GM12878 (cell line): ENCODE measurements around the gene HTR3E. TPM values are rescaled to one million over a fixed set of nuclear protein-coding genes. Genes with fewer than 3 reads are reported as not detected.

Experiments
- ATAC-seq: fragments of 200-7000 bp; cut with Tn5 transposase; 3 replicates; pipeline ENCODE4 v1.9.1; 2020; ENCODE audit warnings: mild to moderate bottlenecking, moderate library complexity
- BruUV-seq: library from RNA; stranded (reverse); fragments of 400-500 nt; replicated peaks from 2 replicates; lab custom pipeline; 2021; lab: Mats Ljungman, UMichigan
- CTCF ChIA-PET: fragments of 300-600 bp; sonication (Branson Sonifier 250); formaldehyde crosslinking; extraction: SDS; loops from one replicate; lab custom pipeline; 2021; ENCODE audit warnings: inconsistent platforms; lab: Yijun Ruan, JAX
- POLR2A ChIA-PET: fragments of 350-600 bp; formaldehyde crosslinking; extraction: SDS; loops from one replicate; lab custom pipeline; 2021; ENCODE audit warnings: inconsistent platforms; lab: Charles Lee
- RAD21 ChIA-PET: fragments of 300-600 bp; sonication (Branson Sonifier 250); formaldehyde crosslinking; loops from one replicate; lab custom pipeline; 2023; ENCODE audit warnings: antibody characterized with exemption; ENCODE audit not compliant: unreplicated experiment; lab: Charles Lee
- SMC1A ChIA-PET: fragments of 300-600 bp; sonication (Branson Sonifier 250); formaldehyde crosslinking; loops from one replicate; lab custom pipeline; 2023; ENCODE audit not compliant: unreplicated experiment, uncharacterized antibody; lab: Charles Lee
- DNase-seq: peaks from one replicate; pipeline ENCODE4 v3.0.0-alpha.2; 2011; ENCODE audit warnings: low read depth, low spot score
- FAIRE-seq: peaks from 3 replicates; lab custom pipeline; 2011; peaks lifted over from hg19 to GRCh38; lab: Jason Lieb, UNC
- H2AFZ ChIP-seq: 2 replicates; pipeline ENCODE4 v1.6.0; 2011; ENCODE audit warnings: low read depth, low read length, control low read depth; ENCODE audit not compliant: control insufficient read depth
- H3K27ac ChIP-seq: 2 replicates; pipeline ENCODE4 v1.5.1; 2011; ENCODE audit warnings: control low read depth; ENCODE audit not compliant: control insufficient read depth, insufficient read depth
- H3K27me3 ChIP-seq, 2 experiments: replicated peaks in 1 of 2; 2 replicates each; pipeline versions ENCODE4 v1.6.0 to v1.6.1; 2011; ENCODE audit warnings: low read length in 1 of 2; ENCODE audit not compliant: control insufficient read depth in 2 of 2, insufficient read depth in 2 of 2
- H3K36me3 ChIP-seq, 2 experiments: 2 replicates each; pipeline ENCODE4 v1.5.1; 2011; ENCODE audit warnings: low read length in 1 of 2; ENCODE audit not compliant: control insufficient read depth in 2 of 2, insufficient read depth in 2 of 2
- H3K4me1 ChIP-seq: 2 replicates; pipeline ENCODE4 v1.6.1; 2011; ENCODE audit warnings: mild to moderate bottlenecking, low read length, moderate library complexity, mixed read lengths; ENCODE audit not compliant: control insufficient read depth, insufficient read depth
- H3K4me2 ChIP-seq: 2 replicates; pipeline ENCODE4 v1.6.0; 2011; ENCODE audit warnings: control low read depth; ENCODE audit not compliant: control insufficient read depth, insufficient read depth
- H3K4me3 ChIP-seq: fragments of 200-600 bp; sonication (generic); 2 replicates; pipeline ENCODE4 v1.5.1; 2016
- H3K79me2 ChIP-seq: 2 replicates; pipeline ENCODE4 v1.6.0; 2011; ENCODE audit warnings: low read length; ENCODE audit not compliant: control insufficient read depth, insufficient read depth
- H3K9ac ChIP-seq: 2 replicates; pipeline ENCODE4 v1.8.0; 2011; ENCODE audit warnings: low read length, control low read depth, mixed read lengths; ENCODE audit not compliant: control insufficient read depth, insufficient read depth
- H3K9me3 ChIP-seq: replicated peaks from 3 replicates; pipeline ENCODE4 v1.5.1; 2011; ENCODE audit warnings: mild to moderate bottlenecking, low read length; ENCODE audit not compliant: control insufficient read depth, insufficient read depth
- H4K20me1 ChIP-seq: 2 replicates; pipeline ENCODE4 v1.6.0; 2011; ENCODE audit not compliant: control insufficient read depth, insufficient read depth
- BCL11A ChIP-seq: IDR thresholded peaks from 2 replicates; pipeline ENCODE4 v1.6.1; 2011; ENCODE audit warnings: low read depth, low read length
- BHLHE40 ChIP-seq, 2 experiments: fragments of 450-650 bp in 1 of 2; IDR thresholded peaks; 2 replicates each; pipeline ENCODE4 v1.6.1; 2011 to 2017; ENCODE audit warnings: low read depth in 2 of 2, borderline replicate concordance in 1 of 2, improper control_type of control experiment in 1 of 2, low read length in 1 of 2, mild to moderate bottlenecking in 1 of 2
- CEBPZ ChIP-seq: fragments of 150-350 bp; IDR thresholded peaks from 2 replicates; pipeline ENCODE4 v1.6.1; 2016; ENCODE audit warnings: low read depth, low read length
- CREM ChIP-seq: IDR thresholded peaks from 2 replicates; pipeline ENCODE4 v1.6.1; 2014; ENCODE audit warnings: antibody characterized with exemption, low read depth
- E2F4 ChIP-seq: IDR thresholded peaks from 2 replicates; pipeline ENCODE4 v1.6.1; 2012; ENCODE audit warnings: low read depth, low read length, improper control_type of control experiment
- KLF5 ChIP-seq: fragments of 450-650 bp; IDR thresholded peaks from 2 replicates; pipeline ENCODE4 v1.6.1; 2014; ENCODE audit warnings: mild to moderate bottlenecking; ENCODE audit not compliant: partially characterized antibody
- LARP7 ChIP-seq: fragments of 450-650 bp; IDR thresholded peaks from 2 replicates; pipeline ENCODE4 v1.6.1; 2017; ENCODE audit warnings: mild to moderate bottlenecking
- MEF2A ChIP-seq: IDR thresholded peaks from 2 replicates; pipeline ENCODE4 v1.6.1; 2011; ENCODE audit warnings: low read depth, mild to moderate bottlenecking, low read length, moderate library complexity; ENCODE audit not compliant: insufficient read depth
- SPI1 ChIP-seq: IDR thresholded peaks from 2 replicates; pipeline ENCODE4 v1.6.1; 2011; ENCODE audit warnings: low read depth, mild to moderate bottlenecking, low read length, moderate library complexity, borderline replicate concordance; ENCODE audit not compliant: insufficient read depth
- TAF1 ChIP-seq: IDR thresholded peaks from 2 replicates; pipeline ENCODE4 v1.6.1; 2011; ENCODE audit warnings: mild to moderate bottlenecking, low read depth, low read length, borderline replicate concordance
- ZNF217 ChIP-seq: fragments of 450-650 bp; IDR thresholded peaks from 2 replicates; pipeline ENCODE4 v1.6.1; 2017; ENCODE audit warnings: antibody characterized with exemption, mild to moderate bottlenecking
- ZNF24 ChIP-seq: fragments of 450-650 bp; IDR thresholded peaks from 2 replicates; pipeline ENCODE4 v1.6.1; 2017; ENCODE audit warnings: antibody characterized with exemption, mild to moderate bottlenecking
- ZSCAN29 ChIP-seq: fragments of 450-650 bp; IDR thresholded peaks from 2 replicates; pipeline ENCODE4 v1.6.1; 2017; ENCODE audit warnings: mild to moderate bottlenecking, moderate library complexity
- ZZZ3 ChIP-seq: IDR thresholded peaks from 2 replicates; pipeline ENCODE4 v1.6.1; 2011; ENCODE audit warnings: low read depth; ENCODE audit not compliant: control insufficient read depth, insufficient read length
- WGBS: methylation state at CpG from one replicate; pipeline ENCODE4 v1.1.6; 2016; ENCODE audit warnings: low lambda C conversion rate; ENCODE audit not compliant: insufficient replicate concordance, insufficient coverage; ENCODE audit errors: missing lambda C conversion rate; 5-methylcytosine and 5-hydroxymethylcytosine counted together
- in situ Hi-C: fragments of 300-500 bp; cut with MboI; formaldehyde crosslinking; loops from 9 replicates; pipeline ENCODE4 v1.14.3; 2018; ENCODE audit warnings: mixed read lengths
- intact Hi-C: fragments of 100-400 bp; cut with micrococcal nuclease; formaldehyde crosslinking; loops from one replicate; pipeline ENCODE4 v1.14.2; 2022; ENCODE audit not compliant: unreplicated experiment
- polyA plus RNA-seq, 11 experiments: library from polyadenylated mRNA; depleted of rRNA in 4 of 11; unstranded in 6 of 11; stranded (reverse) in 5 of 11; fragments of >200 nt; fragmentation: Nextera tagmentation in 4 of 11; fragmentation: Illumina TruSeq in 1 of 11; extraction: Ambion mirVana in 4 of 11; extraction: Trizol in 1 of 11; gene quantifications; 1 replicate in 1 of 11; 2 replicates in 10 of 11; pipeline versions ENCODE4 v1.2.1 to v1.2.3, GENCODE V29; 2011 to 2016; ENCODE audit warnings: inconsistent platforms in 2 of 11, missing spikeins in 2 of 11, low read depth in 1 of 11
- total RNA-seq, 4 experiments: library from RNA; depleted of rRNA in 3 of 4; stranded (reverse); fragments of >200 nt in 3 of 4; fragmentation: Illumina TruSeq in 1 of 4; extraction: Trizol in 1 of 4; gene quantifications; 2 replicates each; pipeline versions ENCODE4 v1.2.1 to v1.2.3, GENCODE V29; 2013 to 2021
- TF ChIP-seq, protein P1 (sequence below): fragments of 450-650 bp; formaldehyde crosslinking; IDR thresholded peaks from 2 replicates; pipeline ENCODE4 v1.4.0; 2020; ENCODE audit warnings: mild to moderate bottlenecking, moderate library complexity

HTR3E gene
- total and polyA plus RNA-seq, 10 of the 15 experiments (the other 5 are each of a cell fraction or from before 2014, with no cell fraction given), result not detected

DNA sequence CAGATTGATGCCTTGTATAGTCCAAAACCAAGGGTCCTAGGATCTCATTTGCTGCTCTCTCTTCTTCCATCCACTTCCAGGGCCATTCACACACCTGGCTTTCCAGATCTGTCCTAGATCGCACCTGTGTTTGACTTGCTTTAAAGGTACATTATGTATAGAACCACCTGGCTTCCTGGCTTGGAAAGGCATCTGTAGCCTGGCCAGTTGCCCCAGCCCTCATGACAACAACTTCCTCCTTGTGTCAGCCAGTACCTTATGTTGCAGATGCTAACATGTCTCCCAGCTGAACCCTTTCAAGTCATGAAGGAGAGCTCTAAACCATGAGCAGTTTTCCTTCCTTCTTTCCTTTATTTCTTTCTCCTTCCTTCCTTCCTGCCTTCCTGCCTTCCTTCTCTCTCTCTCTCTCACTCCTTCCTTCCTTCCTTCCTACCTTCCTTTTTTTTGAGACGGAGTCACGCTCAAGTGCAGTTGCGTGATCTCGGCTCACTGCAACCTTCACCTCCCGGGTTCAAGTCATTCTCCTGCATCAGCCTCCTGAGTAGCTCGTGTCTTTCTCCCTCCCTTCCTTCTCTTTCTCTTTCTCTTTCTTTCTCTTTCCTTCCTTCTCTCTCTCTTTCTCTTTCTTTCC lies 46.5 kb upstream of the HTR3E start:
- FAIRE-seq, result no peak
- TF ChIP-seq ZNF24 (no peak), BCL11A (no peak), BHLHE40 (IDR thresholded peaks at IDR 0.05; ENCODE audit: borderline replicate concordance in 1 of 2, low read depth in 2 of 2, low read length in 1 of 2) (no peak), MEF2A (no peak), KLF5 (no peak), CREM (no peak), SPI1 (no peak), TAF1 (no peak), CEBPZ (no peak), ZZZ3 (no peak), ZSCAN29 (no peak), E2F4 (no peak), ZNF217 (no peak), LARP7 (no peak)
- TF ChIP-seq, protein P1, sequence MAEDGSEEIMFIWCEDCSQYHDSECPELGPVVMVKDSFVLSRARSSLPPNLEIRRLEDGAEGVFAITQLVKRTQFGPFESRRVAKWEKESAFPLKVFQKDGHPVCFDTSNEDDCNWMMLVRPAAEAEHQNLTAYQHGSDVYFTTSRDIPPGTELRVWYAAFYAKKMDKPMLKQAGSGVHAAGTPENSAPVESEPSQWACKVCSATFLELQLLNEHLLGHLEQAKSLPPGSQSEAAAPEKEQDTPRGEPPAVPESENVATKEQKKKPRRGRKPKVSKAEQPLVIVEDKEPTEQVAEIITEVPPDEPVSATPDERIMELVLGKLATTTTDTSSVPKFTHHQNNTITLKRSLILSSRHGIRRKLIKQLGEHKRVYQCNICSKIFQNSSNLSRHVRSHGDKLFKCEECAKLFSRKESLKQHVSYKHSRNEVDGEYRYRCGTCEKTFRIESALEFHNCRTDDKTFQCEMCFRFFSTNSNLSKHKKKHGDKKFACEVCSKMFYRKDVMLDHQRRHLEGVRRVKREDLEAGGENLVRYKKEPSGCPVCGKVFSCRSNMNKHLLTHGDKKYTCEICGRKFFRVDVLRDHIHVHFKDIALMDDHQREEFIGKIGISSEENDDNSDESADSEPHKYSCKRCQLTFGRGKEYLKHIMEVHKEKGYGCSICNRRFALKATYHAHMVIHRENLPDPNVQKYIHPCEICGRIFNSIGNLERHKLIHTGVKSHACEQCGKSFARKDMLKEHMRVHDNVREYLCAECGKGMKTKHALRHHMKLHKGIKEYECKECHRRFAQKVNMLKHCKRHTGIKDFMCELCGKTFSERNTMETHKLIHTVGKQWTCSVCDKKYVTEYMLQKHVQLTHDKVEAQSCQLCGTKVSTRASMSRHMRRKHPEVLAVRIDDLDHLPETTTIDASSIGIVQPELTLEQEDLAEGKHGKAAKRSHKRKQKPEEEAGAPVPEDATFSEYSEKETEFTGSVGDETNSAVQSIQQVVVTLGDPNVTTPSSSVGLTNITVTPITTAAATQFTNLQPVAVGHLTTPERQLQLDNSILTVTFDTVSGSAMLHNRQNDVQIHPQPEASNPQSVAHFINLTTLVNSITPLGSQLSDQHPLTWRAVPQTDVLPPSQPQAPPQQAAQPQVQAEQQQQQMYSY (CRISPR knock-in tag), result no peak
- TF ChIP-seq, all 136 proteins: peak for 0
- BruUV-seq, result no TSS peak
- 63% methylated on average over 7 of the region's 7 CpGs for WGBS
- POLR2A ChIA-PET, result no interaction called here
- Histone ChIP-seq H4K20me1 (no peaks in the 10 kb centered on the region), H3K27me3 (no peaks in the 10 kb centered on the region; a peak in 1 of 4 replicates), H3K9me3 (no peaks in the 10 kb centered on the region), H3K36me3 (no peaks in the 10 kb centered on the region), H3K4me1 (no peaks in the 10 kb centered on the region), H3K9ac (no peak overlapping the region), H3K79me2 (no peaks in the 10 kb centered on the region), H3K27ac (no peak overlapping the region), H3K4me3 (no peak overlapping the region), H3K4me2 (no peak overlapping the region), H2AFZ (no peak overlapping the region)
- intact Hi-C loops, result no loop called here
- ATAC-seq (no peak), DNase-seq (no peak)
- CTCF ChIA-PET, result no interaction called here
- RAD21 ChIA-PET, result no interaction called here
- SMC1A ChIA-PET, result no interaction called here
- in situ Hi-C loops, result no loop called here
